IMR-90 (cell line): ENCODE measurements around the gene PSME2. TPM values are rescaled to one million over a fixed set of nuclear protein-coding genes. Genes with fewer than 3 reads are reported as not detected.
A peak's percentile ranks its signal among the peaks of the same experiment; 100 is the strongest.

ENCODE experiments used
- ATAC-seq: fragments of 200-7000 bp; cut with Tn5 transposase; 2 replicates; pipeline ENCODE4 v1.9.1; 2020; ENCODE audit warnings: low read depth, mild to moderate bottlenecking, moderate library complexity
- BruUV-seq: library from RNA; stranded (reverse); fragments of 400-500 nt; replicated peaks from 2 replicates; lab custom pipeline; 2021; lab: Mats Ljungman, UMichigan
- CTCF ChIA-PET: fragments of 300-600 bp; formaldehyde crosslinking; extraction: SDS; loops from one replicate; lab custom pipeline; 2021; ENCODE audit warnings: antibody characterized with exemption; lab: Yijun Ruan, JAX
- POLR2A ChIA-PET: fragments of 300-600 bp; sonication (Branson Sonifier 250); formaldehyde crosslinking; loops from one replicate; lab custom pipeline; 2022; ENCODE audit warnings: antibody characterized with exemption; ENCODE audit not compliant: unreplicated experiment; lab: Charles Lee
- DNase-seq: peaks from one replicate; pipeline ENCODE4 v3.0.0; 2013
- H2AFZ ChIP-seq: replicated peaks from 2 replicates; pipeline ENCODE3; 2013; ENCODE audit warnings: low read length, mild to moderate bottlenecking; ENCODE audit not compliant: poor library complexity
- H2AK5ac ChIP-seq: 2 replicates; pipeline ENCODE4 v1.6.1; 2013; ENCODE audit warnings: low read depth, low read length, inconsistent platforms
- H2AK9ac ChIP-seq: replicated peaks from 2 replicates; pipeline ENCODE3; 2013; ENCODE audit warnings: mild to moderate bottlenecking, low read depth, low read length, moderate library complexity; ENCODE audit not compliant: poor library complexity
- H2BK120ac ChIP-seq: 2 replicates; pipeline ENCODE4 v1.6.1; 2013; ENCODE audit warnings: low read depth, low read length, inconsistent platforms
- H2BK15ac ChIP-seq: 3 replicates; pipeline ENCODE4 v1.6.1; 2013; ENCODE audit warnings: low read depth, low read length, inconsistent platforms
- H2BK20ac ChIP-seq: 2 replicates; pipeline ENCODE4 v1.6.1; 2013; ENCODE audit warnings: low read depth, mild to moderate bottlenecking, inconsistent platforms, low read length, moderate library complexity
- H2BK5ac ChIP-seq: 2 replicates; pipeline ENCODE4 v1.6.1; 2013; ENCODE audit warnings: mild to moderate bottlenecking, low read depth, low read length, inconsistent platforms; ENCODE audit not compliant: poor library complexity, severe bottlenecking
- H3K14ac ChIP-seq: replicated peaks from 2 replicates; pipeline ENCODE4 v1.6.1; 2013; ENCODE audit warnings: low read depth, low read length, inconsistent platforms
- H3K18ac ChIP-seq: 2 replicates; pipeline ENCODE4 v1.6.1; 2013; ENCODE audit warnings: low read depth, low read length, control low read depth
- H3K23ac ChIP-seq: 2 replicates; pipeline ENCODE4 v1.6.1; 2013; ENCODE audit warnings: low read depth, low read length, inconsistent platforms
- H3K27ac ChIP-seq: 2 replicates; pipeline ENCODE4 v1.5.1; 2013; ENCODE audit warnings: mild to moderate bottlenecking, control low read depth, low read length; ENCODE audit not compliant: insufficient read depth
- H3K27me3 ChIP-seq: 2 replicates; pipeline ENCODE4 v1.6.1; 2013; ENCODE audit warnings: low read length; ENCODE audit not compliant: control insufficient read depth, insufficient read depth
- H3K36me3 ChIP-seq: 2 replicates; pipeline ENCODE4 v1.6.1; 2013; ENCODE audit warnings: low read length, mixed read lengths; ENCODE audit not compliant: control insufficient read depth, insufficient read depth
- H3K4ac ChIP-seq: 2 replicates; pipeline ENCODE4 v1.6.1; 2013; ENCODE audit warnings: low read depth, low read length, inconsistent platforms
- H3K4me1 ChIP-seq: 2 replicates; pipeline ENCODE4 v1.6.1; 2013; ENCODE audit warnings: low read length, mixed read lengths; ENCODE audit not compliant: control insufficient read depth, insufficient read depth
- H3K4me2 ChIP-seq: 2 replicates; pipeline ENCODE4 v1.6.1; 2013; ENCODE audit warnings: low read depth, mild to moderate bottlenecking, control low read depth, low read length, moderate library complexity
- H3K4me3 ChIP-seq: 2 replicates; pipeline ENCODE4 v1.5.1; 2013; ENCODE audit warnings: low read depth, mild to moderate bottlenecking, control low read depth, low read length, moderate library complexity; ENCODE audit not compliant: insufficient read depth
- H3K56ac ChIP-seq: 2 replicates; pipeline ENCODE4 v1.6.1; 2013; ENCODE audit warnings: low read length, inconsistent platforms; ENCODE audit not compliant: insufficient read depth; ENCODE audit errors: extremely low read depth
- H3K79me1 ChIP-seq, 2 experiments: 2 replicates each; pipeline ENCODE4 v1.6.1; 2013; ENCODE audit warnings: low read length in 2 of 2, inconsistent platforms in 1 of 2, low read depth in 1 of 2
- H3K9ac ChIP-seq: 2 replicates; pipeline ENCODE4 v1.6.1; 2013; ENCODE audit warnings: low read depth, low read length, control low read depth
- H3K9me1 ChIP-seq: 2 replicates; pipeline ENCODE4 v1.6.1; 2013; ENCODE audit warnings: low read length, inconsistent platforms; ENCODE audit not compliant: insufficient read depth
- H3K9me3 ChIP-seq: 2 replicates; pipeline ENCODE4 v1.6.1; 2013; ENCODE audit warnings: low read length; ENCODE audit not compliant: control insufficient read depth, insufficient read depth
- H4K20me1 ChIP-seq: 2 replicates; pipeline ENCODE4 v1.6.1; 2013; ENCODE audit warnings: low read length, inconsistent platforms; ENCODE audit not compliant: insufficient read depth
- H4K5ac ChIP-seq: 2 replicates; pipeline ENCODE4 v1.6.1; 2013; ENCODE audit warnings: mild to moderate bottlenecking, low read depth, low read length, control low read depth
- H4K8ac ChIP-seq, 2 experiments: 2 replicates each; pipeline ENCODE4 v1.6.1; 2013; ENCODE audit warnings: low read depth in 2 of 2, low read length in 2 of 2, control low read depth in 1 of 2, inconsistent platforms in 1 of 2
- H4K91ac ChIP-seq: 2 replicates; pipeline ENCODE4 v1.6.1; 2013; ENCODE audit warnings: low read depth, low read length, inconsistent platforms; ENCODE audit not compliant: insufficient read depth
- CEBPB ChIP-seq: IDR thresholded peaks from 2 replicates; pipeline ENCODE4 v1.6.1; 2012; ENCODE audit warnings: low read depth, low read length, improper control_type of control experiment
- MAFK ChIP-seq: IDR thresholded peaks from 2 replicates; pipeline ENCODE4 v1.6.1; 2012; ENCODE audit warnings: low read depth, low read length, improper control_type of control experiment
- MAZ ChIP-seq: IDR thresholded peaks from 2 replicates; pipeline ENCODE4 v1.6.1; 2012; ENCODE audit warnings: low read depth, mild to moderate bottlenecking, low read length, improper control_type of control experiment, moderate library complexity, borderline replicate concordance
- MXI1 ChIP-seq: IDR thresholded peaks from 2 replicates; pipeline ENCODE4 v1.6.1; 2012; ENCODE audit warnings: low read depth, mild to moderate bottlenecking, low read length, moderate library complexity, borderline replicate concordance
- whole genome bisulfite sequencing, 2 experiments: methylation state at CpG; one replicate each; pipeline versions ENCODE4 v1.1.5 to v1.1.7; 2013; ENCODE audit warnings: missing lambda C conversion rate in 2 of 2; ENCODE audit not compliant: insufficient read length in 1 of 2; ENCODE audit errors: extremely low coverage in 2 of 2; 5-methylcytosine and 5-hydroxymethylcytosine counted together
- dilution Hi-C: fragments of 300-500 bp; cut with HindIII; formaldehyde crosslinking; loops from one replicate; pipeline ENCODE4 v1.14.3; 2018; ENCODE audit warnings: low sequenced_read_pairs; ENCODE audit not compliant: unreplicated experiment
- in situ Hi-C: fragments of 300-500 bp; cut with MboI; formaldehyde crosslinking; loops from 3 replicates; pipeline ENCODE4 v1.14.3; 2019; ENCODE audit warnings: low sequenced_read_pairs, inconsistent platforms, mixed read lengths
- intact Hi-C: fragments of 100-400 bp; cut with micrococcal nuclease; formaldehyde crosslinking; loops from 2 replicates; pipeline ENCODE4 v1.10.0; 2022
- polyA plus RNA-seq, 3 experiments: library from polyadenylated mRNA; depleted of rRNA; stranded (reverse); fragments of >200 nt; gene quantifications; 2 replicates each; pipeline ENCODE4 v1.2.3, GENCODE V29; 2012; ENCODE audit warnings: low replicate concordance in 1 of 3
- total RNA-seq: library from RNA; depleted of rRNA; stranded (reverse); fragments of >200 nt; gene quantifications from 2 replicates; pipeline ENCODE4 v1.2.3, GENCODE V29; 2012

PSME2 gene
- total and polyA plus RNA-seq, 2 of the 4 experiments (the other 2 are of a cell fraction): 104 to 141 TPM

GRCh38 chr14:24135834-24136683 is 10.4 kb downstream of the PSME2 start, which contains the start of gene PSME1:
Gene PSME1 (plus strand): TSS chr14:24136194. CDS start chr14:24136263, 69 bp downstream.
- Histone ChIP-seq H3K9me3 (no peaks in the 10 kb centered on the region), H3K4me3 (peak within 1 kb of the TSS; percentile 97), H2BK15ac (no peak within 1 kb of the TSS), H2BK20ac (no peak within 1 kb of the TSS), H2BK120ac (peak within 1 kb of the TSS; percentile 32), H2BK5ac (peak within 1 kb of the TSS; percentile 78), H3K9me1 (peaks cover 19% of the 10 kb centered on the region), H4K5ac (no peak within 1 kb of the TSS), H2AK9ac (peak within 1 kb of the TSS; percentile 82), H3K9ac (peak within 1 kb of the TSS; percentile 72), H2AK5ac (peak within 1 kb of the TSS; percentile 59), H3K27ac (peak within 1 kb of the TSS; percentile 79), H3K56ac (peak within 1 kb of the TSS; percentile 64; the same call in 1 of the 2 replicates), H3K23ac (peak within 1 kb of the TSS; percentile 88), H3K27me3 (no peaks in the 10 kb centered on the region), H3K79me1 (peaks cover 17 to 44% of the 10 kb centered on the region in 2 experiments; a peak in 3 of 4 replicates), H3K4me2 (peak within 1 kb of the TSS; percentile 92), H2AFZ (peak within 1 kb of the TSS; percentile 99), H3K18ac (no peak within 1 kb of the TSS), H3K36me3 (peaks cover 23% of the 10 kb centered on the region), H3K4me1 (peaks cover 11% of the 10 kb centered on the region), H3K14ac (peak within 1 kb of the TSS; percentile 73), H4K91ac (peak within 1 kb of the TSS; percentile 81), H4K20me1 (peaks cover 17% of the 10 kb centered on the region), H4K8ac (peak within 1 kb of the TSS in 1 of 2 experiments; percentile 77; a peak in 2 of 4 replicates), H3K4ac (peak within 1 kb of the TSS; percentile 71)
- 1% methylated on average over 33 of the region's 75 CpGs; no CpG with 5 or more reads in 1 of the 2 experiments for WGBS, 2 experiments
- TF ChIP-seq MXI1 (peak; percentile 58; the same call in 1 of the 2 replicates), MAFK (no peak), CEBPB (no peak), MAZ (peak; percentile 77)
- CTCF ChIA-PET: interaction anchor here (0.9 to 1.5 kb wide), 3 partner anchors 9 to 78 kb away, joined by 3 to 4 read pairs (median 3); no protein-coding TSS in a partner anchor
- POLR2A ChIA-PET: interaction anchor here (0.6 to 1.0 kb wide), 3 partner anchors 11 to 22 kb away, joined by 3 to 7 read pairs (median 3); partner anchors contain the start of genes DCAF11 and RNF31
- intact Hi-C loops (no loop called here), dilution Hi-C loops (no loop called here), in situ Hi-C loops (loop anchor here (10.0 to 25.0 kb wide), 3 partner anchors 299 to 1049 kb away; partner anchors contain the start of genes ACIN1, BCL2L2, C14orf119 and PABPN1)
- no TSS peak for BruUV-seq
- ATAC-seq: peak; percentile 99
- DNase-seq: peak; percentile 82
